H1 (cell line): ENCODE data around the gene TSGA10. TPM values are rescaled to one million over a fixed set of nuclear protein-coding genes. Genes with fewer than 3 reads are reported as not detected.

Source experiments
- CTCF ChIA-PET: fragments of 300-600 bp; sonication (Branson Sonifier 250); formaldehyde crosslinking; loops from one replicate; lab custom pipeline; 2021; ENCODE audit not compliant: partially characterized antibody; lab: Charles Lee
- POLR2A ChIA-PET: fragments of 300-600 bp; sonication (Branson Sonifier 250); formaldehyde crosslinking; loops from one replicate; lab custom pipeline; 2021; ENCODE audit warnings: inconsistent platforms; ENCODE audit not compliant: partially characterized antibody; lab: Charles Lee
- DNase-seq, 2 experiments: peaks; one replicate each; pipeline versions ENCODE4 v3.0.0 to v3.0.0-alpha.2; 2010 to 2022; ENCODE audit warnings: low spot score in 2 of 2, low read depth in 1 of 2, mixed read lengths in 1 of 2
- FAIRE-seq: peaks from 2 replicates; lab custom pipeline; 2011; peaks lifted over from hg19 to GRCh38; lab: Jason Lieb, UNC
- H2AFZ ChIP-seq: 2 replicates; pipeline ENCODE4 v1.8.1; 2012; ENCODE audit warnings: low read length, inconsistent platforms
- H2AK5ac ChIP-seq: 2 replicates; pipeline ENCODE4 v1.6.1; 2013; ENCODE audit warnings: low read depth, low read length
- H2BK120ac ChIP-seq: replicated peaks from 2 replicates; pipeline ENCODE3; 2013; ENCODE audit warnings: low read depth, low read length, inconsistent platforms
- H2BK12ac ChIP-seq: 2 replicates; pipeline ENCODE4 v1.6.1; 2013; ENCODE audit warnings: low read depth, low read length
- H2BK15ac ChIP-seq: 2 replicates; pipeline ENCODE4 v1.6.1; 2013; ENCODE audit warnings: low read length
- H2BK20ac ChIP-seq: 2 replicates; pipeline ENCODE4 v1.6.1; 2013; ENCODE audit warnings: low read length
- H2BK5ac ChIP-seq: 2 replicates; pipeline ENCODE4 v1.6.1; 2013; ENCODE audit warnings: low read depth, low read length
- H3K14ac ChIP-seq: 2 replicates; pipeline ENCODE4 v1.6.1; 2013; ENCODE audit warnings: inconsistent platforms; ENCODE audit not compliant: insufficient read length
- H3K18ac ChIP-seq: 2 replicates; pipeline ENCODE4 v1.6.1; 2013; ENCODE audit warnings: low read length; ENCODE audit errors: extremely low read depth
- H3K23ac ChIP-seq: 2 replicates; pipeline ENCODE4 v1.6.1; 2013; ENCODE audit warnings: inconsistent platforms; ENCODE audit not compliant: insufficient read length
- H3K23me2 ChIP-seq: 2 replicates; pipeline ENCODE4 v1.6.1; 2013; ENCODE audit warnings: low read depth, low read length
- H3K27ac ChIP-seq: 2 replicates; pipeline ENCODE4 v1.6.1; 2011; ENCODE audit warnings: low read depth, low read length, inconsistent platforms
- H3K27me3 ChIP-seq, 4 experiments: replicated peaks in 1 of 4; 1 replicate in 1 of 4; 2 replicates in 3 of 4; pipeline versions ENCODE4 v1.6.1 to v1.8.1; 2011 to 2013; ENCODE audit warnings: low read length in 3 of 4, mild to moderate bottlenecking in 3 of 4, inconsistent platforms in 2 of 4, mixed read lengths in 2 of 4, moderate library complexity in 1 of 4; ENCODE audit not compliant: control insufficient read depth in 3 of 4, insufficient read depth in 3 of 4; ENCODE audit errors: extremely low read depth in 1 of 4
- H3K36me3 ChIP-seq, 4 experiments: 2 replicates each; pipeline versions ENCODE4 v1.6.1 to v1.8.1; 2011 to 2013; ENCODE audit warnings: mild to moderate bottlenecking in 4 of 4, low read length in 3 of 4, moderate library complexity in 2 of 4, control low read depth in 1 of 4, inconsistent platforms in 1 of 4; ENCODE audit not compliant: insufficient read depth in 4 of 4, control insufficient read depth in 2 of 4
- H3K4ac ChIP-seq: replicated peaks from 2 replicates; pipeline ENCODE3; 2013; ENCODE audit warnings: low read length, low read depth, mixed read lengths, inconsistent platforms; ENCODE audit not compliant: insufficient read length
- H3K4me1 ChIP-seq, 4 experiments: replicated peaks in 1 of 4; 1 replicate in 1 of 4; 2 replicates in 3 of 4; pipeline versions ENCODE4 v1.6.1 to v1.8.1; 2011 to 2013; ENCODE audit warnings: low read length in 3 of 4, inconsistent platforms in 2 of 4, mixed read lengths in 1 of 4; ENCODE audit not compliant: insufficient read depth in 4 of 4, control insufficient read depth in 3 of 4
- H3K4me2 ChIP-seq, 2 experiments: 2 replicates each; pipeline versions ENCODE4 v1.6.1 to v1.8.1; 2011 to 2013; ENCODE audit warnings: low read depth in 2 of 2, low read length in 2 of 2, control low read depth in 1 of 2, inconsistent platforms in 1 of 2, mild to moderate bottlenecking in 1 of 2; ENCODE audit not compliant: insufficient read depth in 1 of 2
- H3K4me3 ChIP-seq, 4 experiments: fragments of 200-600, 300-600 bp in 1 of 4; sonication (generic), shearing (Covaris generic), sonication (Bioruptor Twin) in 1 of 4; 2 replicates each; pipeline versions ENCODE4 v1.5.1 to v1.8.1; 2011 to 2016; ENCODE audit warnings: low read length in 4 of 4, low read depth in 3 of 4, control low read depth in 2 of 4, inconsistent platforms in 2 of 4, mild to moderate bottlenecking in 2 of 4, mixed read lengths in 1 of 4, moderate library complexity in 1 of 4; ENCODE audit not compliant: insufficient read depth in 2 of 4; ENCODE audit errors: extremely low read depth in 1 of 4
- H3K56ac ChIP-seq: replicated peaks from 2 replicates; pipeline ENCODE3; 2013; ENCODE audit warnings: low read depth, mild to moderate bottlenecking, mixed read lengths, low read length, inconsistent platforms; ENCODE audit not compliant: insufficient read length
- H3K79me1 ChIP-seq: 2 replicates; pipeline ENCODE4 v1.6.1; 2013; ENCODE audit warnings: low read depth, low read length, control low read depth
- H3K79me2 ChIP-seq, 2 experiments: 2 replicates each; pipeline versions ENCODE4 v1.6.1 to v1.8.1; 2012 to 2013; ENCODE audit warnings: low read length in 2 of 2, mild to moderate bottlenecking in 2 of 2, inconsistent platforms in 1 of 2; ENCODE audit not compliant: insufficient read depth in 2 of 2, control insufficient read depth in 1 of 2
- H3K9ac ChIP-seq, 4 experiments: replicated peaks in 1 of 4; 1 replicate in 1 of 4; 2 replicates in 3 of 4; pipeline versions ENCODE4 v1.6.1 to v1.8.1; 2011 to 2013; ENCODE audit warnings: low read depth in 3 of 4, low read length in 3 of 4, control low read depth in 2 of 4, mild to moderate bottlenecking in 2 of 4, moderate library complexity in 2 of 4, inconsistent platforms in 1 of 4; ENCODE audit errors: extremely low read depth in 1 of 4
- H3K9me3 ChIP-seq, 2 experiments: 2 replicates each; pipeline versions ENCODE4 v1.6.1 to v1.8.1; 2012 to 2013; ENCODE audit warnings: mild to moderate bottlenecking in 2 of 2, moderate library complexity in 2 of 2, control low read depth in 1 of 2, inconsistent platforms in 1 of 2, low read depth in 1 of 2, low read length in 1 of 2, mixed read lengths in 1 of 2; ENCODE audit not compliant: insufficient read depth in 2 of 2
- H4K20me1 ChIP-seq, 2 experiments: replicated peaks in 1 of 2; 2 replicates each; pipeline versions ENCODE3 to v1.8.1; 2011 to 2013; ENCODE audit warnings: inconsistent platforms in 2 of 2, low read length in 2 of 2, mild to moderate bottlenecking in 1 of 2; ENCODE audit not compliant: insufficient read depth in 2 of 2, control insufficient read depth in 1 of 2
- H4K5ac ChIP-seq: 2 replicates; pipeline ENCODE4 v1.6.1; 2013; ENCODE audit warnings: low read length, low read depth, mixed read lengths, inconsistent platforms; ENCODE audit not compliant: insufficient read length
- H4K8ac ChIP-seq: 2 replicates; pipeline ENCODE4 v1.8.0; 2013; ENCODE audit warnings: mild to moderate bottlenecking, moderate library complexity, low read length, inconsistent platforms; ENCODE audit not compliant: insufficient read depth; ENCODE audit errors: extremely low read depth
- H4K91ac ChIP-seq: replicated peaks from 2 replicates; pipeline ENCODE3; 2013; ENCODE audit warnings: low read length, mixed read lengths, inconsistent platforms; ENCODE audit not compliant: insufficient read length
- SAP30 ChIP-seq: fragments of 300-600 bp; sonication (generic); IDR thresholded peaks from 2 replicates; pipeline ENCODE4 v1.7.1; 2012; ENCODE audit warnings: low read length, moderate library complexity, mild to moderate bottlenecking, inconsistent platforms; ENCODE audit not compliant: insufficient read depth, insufficient replicate concordance
- WGBS, 2 experiments: shearing (Covaris generic) in 1 of 2; methylation state at CpG; one replicate each; pipeline versions ENCODE4 v1.1.6 to v1.1.7; 2013 to 2015; ENCODE audit warnings: low lambda C conversion rate in 2 of 2, mixed read lengths in 2 of 2, inconsistent platforms in 1 of 2, low coverage in 1 of 2, missing lambda C conversion rate in 1 of 2; ENCODE audit not compliant: insufficient replicate concordance in 2 of 2, insufficient coverage in 1 of 2, insufficient read length in 1 of 2; ENCODE audit errors: extremely low coverage in 1 of 2, missing lambda C conversion rate in 1 of 2; 5-methylcytosine and 5-hydroxymethylcytosine counted together
- polyA plus RNA-seq, 7 experiments: library from polyadenylated mRNA; depleted of rRNA in 3 of 7; stranded (reverse) in 5 of 7; unstranded in 2 of 7; fragments of >200 nt in 5 of 7; fragments of 200-250 nt in 2 of 7; gene quantifications; 1 replicate in 5 of 7; 2 replicates in 1 of 7; 4 replicates in 1 of 7; pipeline versions ENCODE4 v1.2.1 to v1.2.3, GENCODE V29; 2011 to 2013; ENCODE audit warnings: missing spikeins in 2 of 7, mixed read lengths in 2 of 7
- total RNA-seq: library from RNA; stranded (reverse); fragmentation: NEBNext Ultra II Directional; extraction: Animal tissue kit (Norgen Biotek cat#: 25700); gene quantifications from 2 replicates; pipeline ENCODE4 v1.2.1, GENCODE V29; 2021

The TSGA10 gene
- total and polyA plus RNA-seq, 2 of the 8 experiments (the other 6 are each of a cell fraction or from before 2014, with no cell fraction given): 2.2 to 7.4 TPM

GRCh38 chr2:99112617-99113016 is 42.1 kb downstream of the TSGA10 start:
- Histone ChIP-seq H3K27ac (no peak overlapping the region), H3K23ac (no peak overlapping the region), H2BK12ac (no peak overlapping the region), H2BK5ac (no peak overlapping the region), H3K4me3 (no peak overlapping the region), H4K8ac (no peak overlapping the region), H3K79me1 (no peaks in the 10 kb centered on the region), H4K5ac (no peak overlapping the region), H3K36me3 (no peaks in the 10 kb centered on the region), H2BK20ac (no peak overlapping the region), H3K27me3 (no peaks in the 10 kb centered on the region), H4K20me1 (no peaks in the 10 kb centered on the region), H3K4ac (no peak overlapping the region), H3K4me2 (no peak overlapping the region), H3K9me3 (no peaks in the 10 kb centered on the region), H3K9ac (no peak overlapping the region), H4K91ac (no peak overlapping the region), H3K56ac (no peak overlapping the region), H3K79me2 (no peaks in the 10 kb centered on the region), H2BK120ac (no peak overlapping the region), H3K4me1 (no peaks in the 10 kb centered on the region), H2AFZ (0 out of 2 replicates have a peak overlapping the region, but pooled peaks have one; percentile 30), H3K18ac (no peak overlapping the region), H3K14ac (no peak overlapping the region), H3K23me2 (no peaks in the 10 kb centered on the region), H2BK15ac (no peak overlapping the region), H2AK5ac (no peak overlapping the region)
- DNase-seq (no peak), FAIRE-seq (no peak)
- ChIA-PET POLR2A (no interaction called here), CTCF (interaction anchor here (1.6 kb wide), 1 partner anchor 11 kb away, joined by 4 read pairs; no protein-coding TSS in a partner anchor)
- 89% methylated on average over 4 of the region's 4 CpGs; no CpG with 5 or more reads in 1 of the 2 experiments for WGBS, 2 experiments
- TF ChIP-seq SAP30: no peak
